ENCODE measurements around the gene TCF7L2. TPM values are rescaled to one million over a fixed set of nuclear protein-coding genes. Genes with fewer than 3 reads are reported as not detected.

TCF7L2 gene
- total RNA-seq, 1 experiment from 2014 or later = 45.2 TPM

- DNase-seq (ENCODE audit: low read depth, low spot score) (no peak), ATAC-seq (no peak)
- ChIA-PET POLR2A (no interaction called here), CTCF (no interaction called here)
- TF ChIP-seq SIN3A (IDR thresholded peaks at IDR 0.05; ENCODE audit: borderline replicate concordance, insufficient read depth, low read depth, low read length) (no peak), CTCF (IDR thresholded peaks at IDR 0.05) (no peak), REST (IDR thresholded peaks at IDR 0.05; ENCODE audit: insufficient read depth in 1 of 2, low read depth in 2 of 2, low read length in 1 of 2) (no peak), TCF7L2 (IDR thresholded peaks at IDR 0.05; ENCODE audit: low read depth, low read length) (no peak), POLR2AphosphoS5 (IDR thresholded peaks at IDR 0.05; ENCODE audit: low read depth, low read length) (no peak)
- Histone ChIP-seq H3K27ac (ENCODE audit: low read length) (no peak overlapping the region), H3K9me3 (ENCODE audit: control insufficient read depth, insufficient read depth, low read depth, low read length) (no peaks in the 10 kb centered on the region), H3K27me3 (ENCODE audit: control insufficient read depth, insufficient read depth, low read length) (no peaks in the 10 kb centered on the region), H3K36me3 (ENCODE audit: control insufficient read depth, insufficient read depth, low read length) (peaks cover 36% of the 10 kb centered on the region), H3K4me1 (ENCODE audit: control insufficient read depth, insufficient read depth, low read length) (no peaks in the 10 kb centered on the region), H3K4me3 (ENCODE audit: low read depth in 2 of 2, low read length in 2 of 2) (no peak overlapping the region)
- in situ Hi-C loops (cut with HindIII; ENCODE audit: low pct_unique_long_range_greater_than_20kb, low sequenced_read_pairs) (no loop called here), intact Hi-C loops (cut with micrococcal nuclease; ENCODE audit: unreplicated experiment) (no loop called here)
- BruUV-seq (replicated peaks) = no TSS peak
These were observed 207.4 kb downstream of the TCF7L2 start for GRCh38 chr10:113157441-113157840.

GRCh38 chr10:113158183-113158582 lies 208.1 kb downstream of the TCF7L2 start:
- ChIA-PET POLR2A (no interaction called here), CTCF (no interaction called here)
- no peaks in the 10 kb centered on the region for H3K27me3 ChIP-seq (ENCODE audit: control insufficient read depth, insufficient read depth, low read length)
- H3K9me3 ChIP-seq (ENCODE audit: control insufficient read depth, insufficient read depth, low read depth, low read length) = no peaks in the 10 kb centered on the region
- H3K4me3 ChIP-seq (ENCODE audit: low read depth in 2 of 2, low read length in 2 of 2) = no peak overlapping the region
- DNase-seq (ENCODE audit: low read depth, low spot score) (no peak), ATAC-seq (no peak)
- no TSS peak for BruUV-seq (replicated peaks)
- in situ Hi-C loops (cut with HindIII; ENCODE audit: low pct_unique_long_range_greater_than_20kb, low sequenced_read_pairs) (no loop called here), intact Hi-C loops (cut with micrococcal nuclease; ENCODE audit: unreplicated experiment) (no loop called here)
- H3K27ac ChIP-seq (ENCODE audit: low read length) = no peak overlapping the region
- H3K4me1 ChIP-seq (ENCODE audit: control insufficient read depth, insufficient read depth, low read length) = no peaks in the 10 kb centered on the region
- TF ChIP-seq REST (IDR thresholded peaks at IDR 0.05; ENCODE audit: insufficient read depth in 1 of 2, low read depth in 2 of 2, low read length in 1 of 2) (no peak), CTCF (IDR thresholded peaks at IDR 0.05) (no peak), TCF7L2 (IDR thresholded peaks at IDR 0.05; ENCODE audit: low read depth, low read length) (no peak), POLR2AphosphoS5 (IDR thresholded peaks at IDR 0.05; ENCODE audit: low read depth, low read length) (no peak), SIN3A (IDR thresholded peaks at IDR 0.05; ENCODE audit: borderline replicate concordance, insufficient read depth, low read depth, low read length) (no peak)
- peaks cover 33% of the 10 kb centered on the region for H3K36me3 ChIP-seq (ENCODE audit: control insufficient read depth, insufficient read depth, low read length)
